ENCODE data around the gene STARD3NL. TPM values are rescaled to one million over a fixed set of nuclear protein-coding genes. Genes with fewer than 3 reads are reported as not detected.

Gene STARD3NL
- total and polyA plus RNA-seq, 2 donors from 2014 or later: 41.0 to 47.9 TPM

- DNase-seq (peak in 2 of 5 donors; percentile 67 to 79), FAIRE-seq (peak; percentile 94)
- Histone ChIP-seq H3K27me3 (ENCODE audit: control insufficient read depth, insufficient read depth, low read length) (no peaks in the 10 kb centered on the region), H3K27ac (ENCODE audit: low read depth in 2 of 2, low read length in 2 of 2) (no peak overlapping the region), H3K4me3 (ENCODE audit: low read length in 3 of 3) (no peak overlapping the region), H3K4me1 (ENCODE audit: control insufficient read depth in 2 of 3, insufficient read depth in 2 of 3, low read depth in 1 of 3, low read length in 3 of 3) (no peaks in the 10 kb centered on the region), H3K9me3 (ENCODE audit: control insufficient read depth in 2 of 3, insufficient read depth in 1 of 3, low read length in 3 of 3) (no peaks in the 10 kb centered on the region), H3K9ac (ENCODE audit: low read length in 3 of 3) (no peak overlapping the region), H3K36me3 (ENCODE audit: control insufficient read depth in 2 of 3, insufficient read depth in 3 of 3, low read length in 3 of 3) (peaks cover 6 to 31% (median 15%) of the 10 kb centered on the region in 3 donors)
- intact Hi-C loops (cut with DNase I): loop anchor here (10.0 kb wide), 1 partner anchor 118 kb away; no protein-coding TSS in a partner anchor
- peak; percentile 93 for TF ChIP-seq CTCF (IDR thresholded peaks at IDR 0.05; ENCODE audit: borderline replicate concordance, extremely low read depth, insufficient read depth)
These were observed 44.5 kb downstream of the STARD3NL start for GRCh38 chr7:38222481-38223096.

GRCh38 chr7:38223306-38223705, 45.3 kb downstream of the STARD3NL start:
- DNase-seq: no peak
- FAIRE-seq: no peak
- no peak for TF ChIP-seq CTCF (IDR thresholded peaks at IDR 0.05; ENCODE audit: borderline replicate concordance, extremely low read depth, insufficient read depth)
- Histone ChIP-seq H3K36me3 (ENCODE audit: control insufficient read depth in 2 of 3, insufficient read depth in 3 of 3, low read length in 3 of 3) (peaks cover 6 to 31% (median 15%) of the 10 kb centered on the region in 3 donors), H3K27me3 (ENCODE audit: control insufficient read depth, insufficient read depth, low read length) (no peaks in the 10 kb centered on the region), H3K9ac (ENCODE audit: low read length in 3 of 3) (no peak overlapping the region), H3K4me3 (ENCODE audit: low read length in 3 of 3) (no peak overlapping the region), H3K9me3 (ENCODE audit: control insufficient read depth in 2 of 3, insufficient read depth in 1 of 3, low read length in 3 of 3) (no peaks in the 10 kb centered on the region), H3K4me1 (ENCODE audit: control insufficient read depth in 2 of 3, insufficient read depth in 2 of 3, low read depth in 1 of 3, low read length in 3 of 3) (no peaks in the 10 kb centered on the region), H3K27ac (ENCODE audit: low read depth in 2 of 2, low read length in 2 of 2) (no peak overlapping the region)
- intact Hi-C loops (cut with DNase I): loop anchor here (10.0 kb wide), 1 partner anchor 119 kb away; no protein-coding TSS in a partner anchor

GRCh38 chr7:38224392-38224791, 46.3 kb downstream of the STARD3NL start:
- TF ChIP-seq CTCF (IDR thresholded peaks at IDR 0.05; ENCODE audit: borderline replicate concordance, extremely low read depth, insufficient read depth): no peak
- no peaks in the 10 kb centered on the region for H3K9me3 ChIP-seq (ENCODE audit: control insufficient read depth in 2 of 3, insufficient read depth in 1 of 3, low read length in 3 of 3)
- intact Hi-C loops (cut with DNase I): loop anchor here (10.0 kb wide), 1 partner anchor 120 kb away; no protein-coding TSS in a partner anchor
- H3K27me3 ChIP-seq (ENCODE audit: control insufficient read depth, insufficient read depth, low read length): no peaks in the 10 kb centered on the region
- peaks cover 6 to 32% (median 15%) of the 10 kb centered on the region in 3 donors for H3K36me3 ChIP-seq (ENCODE audit: control insufficient read depth in 2 of 3, insufficient read depth in 3 of 3, low read length in 3 of 3)
- H3K9ac ChIP-seq (ENCODE audit: low read length in 3 of 3): no peak overlapping the region
- no peak overlapping the region for H3K27ac ChIP-seq (ENCODE audit: low read depth in 2 of 2, low read length in 2 of 2)
- DNase-seq (no peak), FAIRE-seq (no peak)
- no peaks in the 10 kb centered on the region for H3K4me1 ChIP-seq (ENCODE audit: control insufficient read depth in 2 of 3, insufficient read depth in 2 of 3, low read depth in 1 of 3, low read length in 3 of 3)
- H3K4me3 ChIP-seq (ENCODE audit: low read length in 3 of 3): no peak overlapping the region
